Mesothelial cell of epicardium (in vitro differentiated cells): Measurements from ENCODE around the gene LHX8. TPM values are rescaled to one million over a fixed set of nuclear protein-coding genes. Genes with fewer than 3 reads are reported as not detected.
"Not testable (repeated sequence)": the region's sequence is repeated elsewhere in the genome, so short reads cannot be mapped to it uniquely, and the experiment has no call there.

Experiments
- DNase-seq, 2 experiments: peaks; one replicate each; pipeline ENCODE4 v3.0.0; 2021; ENCODE audit warnings: low spot score in 2 of 2; ENCODE audit not compliant: unreplicated experiment in 2 of 2
- H3K27ac Mint-ChIP-seq: 2 replicates; pipeline ENCODE4 v1.8.0; 2021; ENCODE audit warnings: mixed read lengths
- H3K27me3 Mint-ChIP-seq: 2 replicates; pipeline ENCODE4 v1.8.0; 2021; ENCODE audit warnings: low read depth, mixed read lengths
- H3K36me3 Mint-ChIP-seq: 2 replicates; pipeline ENCODE4 v1.8.0; 2021; ENCODE audit warnings: mixed read lengths
- H3K4me1 Mint-ChIP-seq: 2 replicates; pipeline ENCODE4 v1.8.0; 2021; ENCODE audit warnings: mixed read lengths
- H3K4me3 Mint-ChIP-seq: 2 replicates; pipeline ENCODE4 v1.8.0; 2021; ENCODE audit warnings: mild to moderate bottlenecking, moderate library complexity, mixed read lengths
- H3K9me3 Mint-ChIP-seq: 2 replicates; pipeline ENCODE4 v1.8.0; 2021; ENCODE audit warnings: mixed read lengths
- total RNA-seq: library from RNA; stranded (reverse); gene quantifications from 3 replicates; pipeline ENCODE4 v1.2.1, GENCODE V29; 2021
- TF ChIP-seq, protein P1 (sequence below): fragments of 200-600 bp; sonication (generic); IDR thresholded peaks from one replicate; pipeline ENCODE4 v1.5.0; 2021; ENCODE audit warnings: antibody characterized with exemption; ENCODE audit not compliant: unreplicated experiment

The LHX8 gene
- total RNA-seq, 1 donor from 2014 or later, result 0.36 TPM

DNA sequence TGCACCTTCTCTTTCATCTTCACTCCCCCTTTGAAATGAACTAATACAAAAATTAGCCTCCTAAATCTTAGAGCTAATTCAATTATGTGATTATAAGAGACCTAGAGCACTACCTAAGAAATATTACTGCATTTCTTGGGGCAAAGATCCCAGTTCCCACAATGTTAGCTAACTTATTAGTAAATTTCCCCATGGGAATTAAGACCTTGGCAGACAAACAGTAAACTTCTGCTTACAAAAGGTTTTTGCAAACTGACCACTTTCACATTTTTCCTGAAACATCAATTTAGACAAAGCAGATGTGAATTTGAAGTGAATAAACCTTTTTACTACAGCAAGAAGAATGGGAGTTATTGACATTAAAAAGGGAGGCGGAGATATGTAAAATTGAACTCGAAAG lies 34.6 kb upstream of the LHX8 start:
- TF ChIP-seq, protein P1, sequence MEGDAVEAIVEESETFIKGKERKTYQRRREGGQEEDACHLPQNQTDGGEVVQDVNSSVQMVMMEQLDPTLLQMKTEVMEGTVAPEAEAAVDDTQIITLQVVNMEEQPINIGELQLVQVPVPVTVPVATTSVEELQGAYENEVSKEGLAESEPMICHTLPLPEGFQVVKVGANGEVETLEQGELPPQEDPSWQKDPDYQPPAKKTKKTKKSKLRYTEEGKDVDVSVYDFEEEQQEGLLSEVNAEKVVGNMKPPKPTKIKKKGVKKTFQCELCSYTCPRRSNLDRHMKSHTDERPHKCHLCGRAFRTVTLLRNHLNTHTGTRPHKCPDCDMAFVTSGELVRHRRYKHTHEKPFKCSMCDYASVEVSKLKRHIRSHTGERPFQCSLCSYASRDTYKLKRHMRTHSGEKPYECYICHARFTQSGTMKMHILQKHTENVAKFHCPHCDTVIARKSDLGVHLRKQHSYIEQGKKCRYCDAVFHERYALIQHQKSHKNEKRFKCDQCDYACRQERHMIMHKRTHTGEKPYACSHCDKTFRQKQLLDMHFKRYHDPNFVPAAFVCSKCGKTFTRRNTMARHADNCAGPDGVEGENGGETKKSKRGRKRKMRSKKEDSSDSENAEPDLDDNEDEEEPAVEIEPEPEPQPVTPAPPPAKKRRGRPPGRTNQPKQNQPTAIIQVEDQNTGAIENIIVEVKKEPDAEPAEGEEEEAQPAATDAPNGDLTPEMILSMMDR, result no peak
- peaks cover 9% of the 10 kb centered on the region for H3K9me3 Mint-ChIP-seq
- no peaks in the 10 kb centered on the region for H3K36me3 Mint-ChIP-seq
- H3K4me1 Mint-ChIP-seq, result peaks cover 15% of the 10 kb centered on the region
- H3K27me3 Mint-ChIP-seq, result no peaks in the 10 kb centered on the region
- DNase-seq, result no peak
- no peak overlapping the region for H3K4me3 Mint-ChIP-seq
- no peak overlapping the region for H3K27ac Mint-ChIP-seq

DNA sequence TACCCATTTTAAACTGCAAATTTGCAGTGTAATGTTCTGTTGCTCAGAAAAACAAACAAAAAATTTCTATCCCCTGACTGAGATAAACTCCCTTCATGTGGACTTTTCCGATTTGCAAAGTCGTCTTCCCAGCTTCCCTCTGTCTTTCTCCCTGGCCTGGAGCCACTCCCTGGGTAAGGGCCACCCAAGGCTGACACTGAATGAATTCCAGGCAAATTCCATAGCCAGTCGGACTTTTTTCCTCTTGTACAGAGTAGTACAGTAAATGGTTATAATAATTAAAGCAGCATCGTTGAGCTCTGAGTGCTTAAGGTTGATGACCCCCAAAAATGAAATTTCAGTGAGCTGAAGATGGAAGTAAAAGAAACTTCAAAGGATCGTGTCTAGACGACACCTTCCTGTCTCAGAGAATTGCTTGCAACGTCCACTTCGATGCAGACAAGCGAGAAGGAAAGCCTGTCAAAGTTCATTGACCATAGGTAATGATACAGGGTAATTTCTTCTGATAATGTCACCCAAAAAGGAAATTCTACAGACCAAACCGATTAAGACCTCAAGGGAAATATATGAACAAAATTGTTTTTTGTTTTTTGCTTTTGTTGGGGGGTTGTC lies 33.6 kb upstream of the LHX8 start:
- Mint-ChIP-seq H3K4me1 (peaks cover 15% of the 10 kb centered on the region), H3K9me3 (peaks cover 9% of the 10 kb centered on the region), H3K27ac (no peak overlapping the region), H3K27me3 (no peaks in the 10 kb centered on the region), H3K4me3 (no peak overlapping the region), H3K36me3 (no peaks in the 10 kb centered on the region)
- no peak for DNase-seq
- TF ChIP-seq, protein P1, result no peak

DNA sequence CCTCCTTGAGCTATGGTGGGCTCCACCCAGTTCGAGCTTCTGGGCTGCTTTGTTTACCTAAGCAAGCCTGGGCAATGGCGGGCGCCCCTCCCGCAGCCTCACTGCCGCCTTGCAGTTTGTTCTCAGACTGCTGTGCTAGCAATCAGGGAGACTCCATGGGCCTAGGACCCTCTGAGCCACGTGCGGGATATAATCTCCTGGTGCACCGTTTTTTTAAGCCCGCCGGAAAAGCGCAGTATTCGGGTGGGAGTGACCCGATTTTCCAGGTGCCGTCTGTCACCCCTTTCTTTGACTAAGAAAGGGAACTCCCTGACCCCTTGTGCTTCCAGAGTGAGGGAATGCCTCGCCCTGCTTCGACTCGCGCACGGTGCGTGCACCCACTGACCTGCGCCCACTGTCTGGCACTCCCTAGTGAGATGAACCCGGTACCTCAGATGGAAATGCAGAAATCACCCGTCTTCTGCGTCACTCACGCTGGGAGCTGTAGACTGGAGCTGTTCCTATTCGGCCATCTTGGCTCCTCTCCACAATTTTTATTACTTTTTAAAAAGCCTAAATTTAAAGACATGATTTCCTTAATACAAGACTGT lies 21.7 kb upstream of the LHX8 start:
- H3K9me3 Mint-ChIP-seq, H3K27ac Mint-ChIP-seq, H3K4me1 Mint-ChIP-seq, DNase-seq, H3K27me3 Mint-ChIP-seq, H3K36me3 Mint-ChIP-seq, H3K4me3 Mint-ChIP-seq: not testable (repeated sequence)

DNA sequence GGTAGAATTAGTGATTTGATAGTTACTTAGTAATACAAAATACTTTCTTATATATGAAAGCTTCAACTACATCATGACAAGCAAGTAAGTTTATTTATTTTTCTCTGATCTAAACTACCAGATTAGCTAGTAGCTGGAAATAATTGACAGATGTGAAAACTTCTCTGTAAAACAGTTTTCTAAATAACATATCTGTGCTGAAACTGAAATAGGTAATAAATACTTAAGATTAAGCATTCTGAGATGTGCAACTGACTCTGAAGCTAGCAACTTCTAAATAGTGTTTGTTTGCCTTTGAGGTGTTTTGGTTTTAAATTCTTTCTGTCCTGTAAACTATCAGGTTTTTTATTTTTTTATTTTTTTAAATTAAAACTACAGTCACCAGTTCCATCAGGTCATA lies 18.5 kb upstream of the LHX8 start:
- no peak for DNase-seq
- TF ChIP-seq, protein P1, result no peak
- Mint-ChIP-seq H3K4me1 (no peaks in the 10 kb centered on the region), H3K27me3 (peaks cover 15% of the 10 kb centered on the region), H3K36me3 (no peaks in the 10 kb centered on the region), H3K27ac (no peak overlapping the region), H3K4me3 (no peak overlapping the region), H3K9me3 (peaks cover 3% of the 10 kb centered on the region)

DNA sequence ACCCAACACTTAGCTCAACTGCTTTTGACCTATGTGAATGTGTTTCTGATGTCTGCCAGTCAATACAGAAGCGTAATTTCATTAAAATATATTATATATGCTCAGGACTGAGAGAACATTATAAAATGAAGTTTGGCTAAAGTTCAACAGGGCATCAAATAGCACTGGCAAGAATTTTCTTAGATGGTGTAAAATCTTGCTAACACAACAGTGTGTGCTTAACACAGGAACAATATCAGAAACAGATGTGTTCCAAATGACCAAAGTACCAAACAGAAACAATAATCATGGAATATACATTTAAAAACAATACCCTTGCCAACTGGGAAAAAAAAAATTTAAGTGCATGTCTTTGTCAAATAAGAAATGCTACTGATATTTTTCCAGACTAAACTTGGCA lies 10.4 kb upstream of the LHX8 start:
- H3K27ac Mint-ChIP-seq, result no peak overlapping the region
- no peak for DNase-seq
- TF ChIP-seq, protein P1, result no peak
- H3K4me3 Mint-ChIP-seq, result no peak overlapping the region
- H3K9me3 Mint-ChIP-seq, result no peaks in the 10 kb centered on the region
- no peaks in the 10 kb centered on the region for H3K4me1 Mint-ChIP-seq
- peaks cover 55% of the 10 kb centered on the region for H3K27me3 Mint-ChIP-seq
- H3K36me3 Mint-ChIP-seq, result no peaks in the 10 kb centered on the region

DNA sequence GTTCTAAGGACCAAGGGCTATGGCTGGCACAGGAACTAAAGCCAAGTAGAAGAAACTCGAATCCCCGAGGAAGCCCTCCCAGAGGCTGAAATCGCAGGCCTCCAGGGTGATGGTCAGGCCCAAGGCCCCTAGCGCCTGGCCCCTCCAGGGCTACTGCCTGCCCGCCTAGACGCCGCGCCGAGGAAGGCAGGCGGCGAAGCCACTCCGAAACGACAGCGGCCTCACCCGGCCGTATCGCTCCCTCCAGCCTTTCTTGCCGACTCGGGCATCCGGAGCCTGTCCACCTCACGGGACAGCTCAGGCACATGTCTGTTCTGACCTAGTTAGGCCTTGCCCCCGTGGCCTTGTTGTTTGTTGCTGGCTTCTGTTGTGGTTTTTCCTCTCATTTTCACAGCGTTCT lies 9.7 kb upstream of the LHX8 start:
- Mint-ChIP-seq H3K27me3 (peaks cover 62% of the 10 kb centered on the region), H3K27ac (no peak overlapping the region), H3K36me3 (no peaks in the 10 kb centered on the region), H3K4me1 (no peaks in the 10 kb centered on the region), H3K4me3 (no peak overlapping the region), H3K9me3 (no peaks in the 10 kb centered on the region)
- TF ChIP-seq, protein P1, result no peak
- DNase-seq, result no peak
